Fibroblast of skin of left biceps (primary cell): ENCODE data around the gene RRM2.
A peak's percentile ranks its signal among the peaks of the same experiment; 100 is the strongest.

ENCODE experiments used
- DNase-seq, 2 experiments: peaks; one replicate each; pipeline ENCODE4 v3.0.0-alpha.2; 2013; ENCODE audit warnings: low read depth in 2 of 2

Gene RRM2

GRCh38 chr2:10122500-10123280 lies at the start of gene RRM2:
RRM2 (plus strand) TSS chr2:10122739; CDS start chr2:10122799, 60 bp downstream.
- peak; percentile 73 to 75 for DNase-seq

- no peak for DNase-seq
Observed at GRCh38 chr2:10073706-10074105, 48.8 kb upstream of the RRM2 start.

- DNase-seq: no peak
Observed at GRCh38 chr2:10075101-10075500, 47.4 kb upstream of the RRM2 start.

- DNase-seq: no peak
Observed at GRCh38 chr2:10075571-10076209, 46.8 kb upstream of the RRM2 start.

- DNase-seq: no peak
Observed at GRCh38 chr2:10076511-10076910, 46.0 kb upstream of the RRM2 start.

GRCh38 chr2:10076988-10077527 lies 45.5 kb upstream of the RRM2 start:
- no peak for DNase-seq

GRCh38 chr2:10078001-10078400 lies 44.5 kb upstream of the RRM2 start:
- DNase-seq: no peak

- no peak for DNase-seq
Observed at GRCh38 chr2:10078704-10079265, 43.8 kb upstream of the RRM2 start.

- peak in 1 of 2 experiments; percentile 28 for DNase-seq
Observed at GRCh38 chr2:10079266-10079869, 43.2 kb upstream of the RRM2 start.

GRCh38 chr2:10079870-10080535 lies 42.5 kb upstream of the RRM2 start, which contains the start of gene CYS1:
CYS1 (minus strand) TSS chr2:10080411; CDS start chr2:10080223, 188 bp downstream.
- DNase-seq: no peak

- no peak for DNase-seq
Observed at GRCh38 chr2:10080536-10081304, 41.8 kb upstream of the RRM2 start.

GRCh38 chr2:10083046-10083445 lies 39.5 kb upstream of the RRM2 start:
- no peak for DNase-seq

GRCh38 chr2:10083692-10084211 lies 38.8 kb upstream of the RRM2 start:
- no peak for DNase-seq

- DNase-seq: no peak
Observed at GRCh38 chr2:10084223-10084865, 38.2 kb upstream of the RRM2 start.

- DNase-seq: no peak
Observed at GRCh38 chr2:10085043-10085667, 37.4 kb upstream of the RRM2 start.

- DNase-seq: no peak
Observed at GRCh38 chr2:10085668-10086059, 36.9 kb upstream of the RRM2 start.

GRCh38 chr2:10086950-10087349 lies 35.6 kb upstream of the RRM2 start:
- no peak for DNase-seq

GRCh38 chr2:10087360-10087759 lies 35.2 kb upstream of the RRM2 start:
- DNase-seq: no peak

- no peak for DNase-seq
Observed at GRCh38 chr2:10089565-10090190, 32.9 kb upstream of the RRM2 start.
